Endodermal cell (in vitro differentiated cells): ENCODE measurements around the gene MRGPRE. TPM values are rescaled to one million over a fixed set of nuclear protein-coding genes. Genes with fewer than 3 reads are reported as not detected.

ENCODE experiments used
- DNase-seq: peaks from one replicate; pipeline ENCODE4 v3.0.0-alpha.2; 2017
- H3K27ac ChIP-seq: 2 replicates; pipeline ENCODE4 v1.5.1; 2013; ENCODE audit warnings: mild to moderate bottlenecking, low read depth, low read length, moderate library complexity
- H3K27me3 ChIP-seq: 2 replicates; pipeline ENCODE4 v1.6.1; 2013; ENCODE audit warnings: mild to moderate bottlenecking, low read length, moderate library complexity; ENCODE audit not compliant: insufficient read depth, control insufficient read depth, poor library complexity, severe bottlenecking
- H3K36me3 ChIP-seq: 2 replicates; pipeline ENCODE4 v1.7.0; 2013; ENCODE audit warnings: mild to moderate bottlenecking, low read length, moderate library complexity; ENCODE audit not compliant: control insufficient read depth, insufficient read depth
- H3K4me1 ChIP-seq: one replicate; pipeline ENCODE4 v1.7.0; 2013; ENCODE audit warnings: low read length; ENCODE audit not compliant: control insufficient read depth, insufficient read depth
- H3K4me3 ChIP-seq: 2 replicates; pipeline ENCODE4 v1.5.1; 2013; ENCODE audit warnings: mild to moderate bottlenecking, low read length, moderate library complexity
- H3K9ac ChIP-seq: 2 replicates; pipeline ENCODE4 v1.6.1; 2013; ENCODE audit warnings: mild to moderate bottlenecking, low read length, moderate library complexity; ENCODE audit not compliant: poor library complexity, severe bottlenecking; ENCODE audit errors: extremely low read depth
- H3K9me3 ChIP-seq: 2 replicates; pipeline ENCODE4 v1.6.1; 2013; ENCODE audit warnings: mild to moderate bottlenecking, low read length, moderate library complexity; ENCODE audit not compliant: control insufficient read depth
- H3K27ac Mint-ChIP-seq: 2 replicates; pipeline ENCODE4 v1.8.0; 2020; ENCODE audit warnings: mixed read lengths
- H3K27me3 Mint-ChIP-seq: 2 replicates; pipeline ENCODE4 v1.8.0; 2021; ENCODE audit warnings: mild to moderate bottlenecking, mixed read lengths; ENCODE audit not compliant: insufficient read depth
- H3K36me3 Mint-ChIP-seq: 2 replicates; pipeline ENCODE4 v1.8.0; 2020; ENCODE audit warnings: low read depth, mixed read lengths
- H3K4me1 Mint-ChIP-seq: 2 replicates; pipeline ENCODE4 v1.8.0; 2020; ENCODE audit warnings: mixed read lengths
- H3K4me3 Mint-ChIP-seq: 2 replicates; pipeline ENCODE4 v1.8.0; 2020; ENCODE audit warnings: mild to moderate bottlenecking, moderate library complexity, mixed read lengths
- H3K9me3 Mint-ChIP-seq: 2 replicates; pipeline ENCODE4 v1.8.0; 2020; ENCODE audit warnings: mild to moderate bottlenecking, mixed read lengths
- WGBS, 2 experiments: methylation state at CpG; one replicate each; pipeline versions ENCODE4 v1.1.5 to v1.1.7; 2013; ENCODE audit warnings: missing lambda C conversion rate in 2 of 2, mixed read lengths in 1 of 2; ENCODE audit not compliant: insufficient coverage in 1 of 2, insufficient read length in 1 of 2; 5-methylcytosine and 5-hydroxymethylcytosine counted together
- total RNA-seq, 2 donors: library from RNA; stranded (reverse); fragmentation: NEBNext Ultra II Directional in 1 of 2; extraction: Animal tissue kit (Norgen Biotek cat#: 25700) in 1 of 2; gene quantifications; 2 replicates in 1 of 2; 3 replicates in 1 of 2; pipeline ENCODE4 v1.2.1, GENCODE V29; 2021
- TF ChIP-seq, protein P1 (sequence below): fragments of 200-600 bp; sonication (generic); conservative IDR thresholded peaks from 2 replicates; pipeline ENCODE4 v1.5.0; 2021; ENCODE audit warnings: antibody characterized with exemption, mild to moderate bottlenecking

MRGPRE gene
- total RNA-seq, 2 donors from 2014 or later: not detected

- Mint-ChIP-seq H3K4me3 (no peak overlapping the region), H3K27me3 (peaks cover 52% of the 10 kb centered on the region), H3K4me1 (no peaks in the 10 kb centered on the region), H3K36me3 (no peaks in the 10 kb centered on the region), H3K27ac (no peak overlapping the region), H3K9me3 (no peaks in the 10 kb centered on the region)
- H3K9me3 ChIP-seq: no peaks in the 10 kb centered on the region
- 85 to 91% methylated on average over 14 to 17 of the region's 17 CpGs for WGBS, 2 experiments
- peaks cover 77% of the 10 kb centered on the region for H3K27me3 ChIP-seq
- H3K4me3 ChIP-seq: no peak overlapping the region
- TF ChIP-seq, protein P1, sequence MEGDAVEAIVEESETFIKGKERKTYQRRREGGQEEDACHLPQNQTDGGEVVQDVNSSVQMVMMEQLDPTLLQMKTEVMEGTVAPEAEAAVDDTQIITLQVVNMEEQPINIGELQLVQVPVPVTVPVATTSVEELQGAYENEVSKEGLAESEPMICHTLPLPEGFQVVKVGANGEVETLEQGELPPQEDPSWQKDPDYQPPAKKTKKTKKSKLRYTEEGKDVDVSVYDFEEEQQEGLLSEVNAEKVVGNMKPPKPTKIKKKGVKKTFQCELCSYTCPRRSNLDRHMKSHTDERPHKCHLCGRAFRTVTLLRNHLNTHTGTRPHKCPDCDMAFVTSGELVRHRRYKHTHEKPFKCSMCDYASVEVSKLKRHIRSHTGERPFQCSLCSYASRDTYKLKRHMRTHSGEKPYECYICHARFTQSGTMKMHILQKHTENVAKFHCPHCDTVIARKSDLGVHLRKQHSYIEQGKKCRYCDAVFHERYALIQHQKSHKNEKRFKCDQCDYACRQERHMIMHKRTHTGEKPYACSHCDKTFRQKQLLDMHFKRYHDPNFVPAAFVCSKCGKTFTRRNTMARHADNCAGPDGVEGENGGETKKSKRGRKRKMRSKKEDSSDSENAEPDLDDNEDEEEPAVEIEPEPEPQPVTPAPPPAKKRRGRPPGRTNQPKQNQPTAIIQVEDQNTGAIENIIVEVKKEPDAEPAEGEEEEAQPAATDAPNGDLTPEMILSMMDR: no peak
- H3K4me1 ChIP-seq: peaks cover 3% of the 10 kb centered on the region
- H3K27ac ChIP-seq: no peak overlapping the region
- no peak overlapping the region for H3K9ac ChIP-seq
- peak; percentile 40 for DNase-seq
- H3K36me3 ChIP-seq: no peaks in the 10 kb centered on the region
Observed at GRCh38 chr11:3201677-3202181, 30.5 kb downstream of the MRGPRE start.

GRCh38 chr11:3201112-3201581 is 31.1 kb downstream of the MRGPRE start:
- Histone ChIP-seq H3K27me3 (peaks cover 71% of the 10 kb centered on the region), H3K27ac (no peak overlapping the region), H3K4me3 (no peak overlapping the region), H3K36me3 (no peaks in the 10 kb centered on the region), H3K9ac (no peak overlapping the region), H3K9me3 (no peaks in the 10 kb centered on the region), H3K4me1 (peaks cover 3% of the 10 kb centered on the region)
- 90 to 96% methylated on average over 10 to 15 of the region's 15 CpGs for WGBS, 2 experiments
- DNase-seq: peak; percentile 41
- Mint-ChIP-seq H3K4me1 (no peaks in the 10 kb centered on the region), H3K36me3 (no peaks in the 10 kb centered on the region), H3K9me3 (no peaks in the 10 kb centered on the region), H3K4me3 (no peak overlapping the region), H3K27ac (no peak overlapping the region), H3K27me3 (peaks cover 52% of the 10 kb centered on the region)
- TF ChIP-seq, protein P1: no peak

DNA sequence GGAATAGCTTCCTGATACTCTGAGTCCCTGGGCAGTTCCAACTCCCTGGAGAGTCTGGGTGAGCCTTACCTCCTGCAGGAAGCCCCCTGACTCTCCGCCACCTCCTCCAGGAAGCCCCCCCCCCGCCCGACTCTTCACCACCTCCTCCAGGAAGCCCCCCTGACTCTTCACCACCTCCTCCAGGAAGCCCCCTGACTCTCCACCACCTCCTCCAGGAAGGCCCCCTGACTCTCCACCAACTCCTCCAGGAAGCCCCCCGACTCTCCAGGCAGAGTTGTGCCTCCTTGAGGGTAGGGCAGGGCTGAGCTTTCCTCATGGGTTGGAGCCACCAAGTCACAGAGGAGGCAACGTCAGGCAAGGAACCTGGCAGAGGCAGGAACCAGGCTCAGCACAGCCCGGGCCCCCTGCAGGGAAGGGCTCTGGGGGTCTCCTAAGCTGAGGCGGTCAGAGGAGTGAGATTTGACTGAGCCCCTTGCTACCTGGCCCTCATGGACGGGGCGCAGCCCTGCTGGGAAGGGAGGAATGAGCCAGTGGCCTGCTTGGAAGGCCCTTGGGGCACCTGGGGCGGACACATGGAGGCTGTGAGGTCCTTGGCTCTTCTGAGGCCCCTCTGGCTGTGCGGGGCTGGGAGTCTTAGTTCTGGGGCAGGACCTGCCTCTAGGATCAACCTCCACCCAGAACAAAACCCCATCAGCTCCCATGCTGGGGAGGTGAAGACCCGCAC is 31.7 kb downstream of the MRGPRE start:
- no peak overlapping the region for H3K27ac ChIP-seq
- no peak overlapping the region for H3K4me3 ChIP-seq
- Mint-ChIP-seq H3K27me3 (peaks cover 54% of the 10 kb centered on the region), H3K27ac (no peak overlapping the region), H3K9me3 (no peaks in the 10 kb centered on the region), H3K36me3 (no peaks in the 10 kb centered on the region), H3K4me3 (no peak overlapping the region), H3K4me1 (no peaks in the 10 kb centered on the region)
- no peaks in the 10 kb centered on the region for H3K9me3 ChIP-seq
- H3K27me3 ChIP-seq: peaks cover 65% of the 10 kb centered on the region
- H3K9ac ChIP-seq: no peak overlapping the region
- 90 to 96% methylated on average over 5 to 10 of the region's 12 CpGs for WGBS, 2 experiments
- TF ChIP-seq, protein P1: no peak
- no peaks in the 10 kb centered on the region for H3K36me3 ChIP-seq
- H3K4me1 ChIP-seq: peaks cover 3% of the 10 kb centered on the region
- peak; percentile 36 for DNase-seq
